ENCODE results near the gene CFAP46. TPM values are rescaled to one million over a fixed set of nuclear protein-coding genes. Genes with fewer than 3 reads are reported as not detected.

The CFAP46 gene
- total RNA-seq, 2 experiments from 2014 or later = 0.34 TPM; not detected in 1

GRCh38 chr10:132943058-132943790 lies 854 bp upstream of the CFAP46 start:
- ChIA-PET CTCF (no interaction called here), POLR2A (no interaction called here)
- intact Hi-C loops (cut with micrococcal nuclease) = loop anchor here (5.0 kb wide), 1 partner anchor 179 kb away; no protein-coding TSS in a partner anchor
- H3K36me3 Mint-ChIP-seq (ENCODE audit: low read depth) = no peaks in the 10 kb centered on the region
- H3K9me3 Mint-ChIP-seq = no peaks in the 10 kb centered on the region
- H3K27me3 Mint-ChIP-seq = peaks cover 52% of the 10 kb centered on the region
- TF ChIP-seq CTCF (IDR thresholded peaks at IDR 0.05) = no peak
- no peak for ATAC-seq
- H3K27ac Mint-ChIP-seq = no peak overlapping the region
- no peak for DNase-seq
- peaks cover 13% of the 10 kb centered on the region for H3K4me1 Mint-ChIP-seq (ENCODE audit: low read depth)
- H3K4me3 Mint-ChIP-seq = peak overlapping the region; percentile 57

GRCh38 chr10:132941640-132942051 lies 724 bp downstream of the CFAP46 start:
- DNase-seq (no peak), ATAC-seq (no peak)
- intact Hi-C loops (cut with micrococcal nuclease) = loop anchor here (5.0 kb wide), 1 partner anchor 181 kb away; no protein-coding TSS in a partner anchor
- H3K4me3 Mint-ChIP-seq = peak overlapping the region; percentile 19
- peaks cover 52% of the 10 kb centered on the region for H3K27me3 Mint-ChIP-seq
- ChIA-PET POLR2A (no interaction called here), CTCF (no interaction called here)
- no peaks in the 10 kb centered on the region for H3K9me3 Mint-ChIP-seq
- H3K27ac Mint-ChIP-seq = no peak overlapping the region
- H3K4me1 Mint-ChIP-seq (ENCODE audit: low read depth) = peaks cover 13% of the 10 kb centered on the region
- no peaks in the 10 kb centered on the region for H3K36me3 Mint-ChIP-seq (ENCODE audit: low read depth)
- no peak for TF ChIP-seq CTCF (IDR thresholded peaks at IDR 0.05)

- TF ChIP-seq CTCF (IDR thresholded peaks at IDR 0.05) = no peak
- Mint-ChIP-seq H3K36me3 (ENCODE audit: low read depth) (no peaks in the 10 kb centered on the region), H3K4me3 (no peak overlapping the region), H3K27me3 (peaks cover 51% of the 10 kb centered on the region), H3K4me1 (ENCODE audit: low read depth) (peaks cover 13% of the 10 kb centered on the region), H3K9me3 (no peaks in the 10 kb centered on the region), H3K27ac (no peak overlapping the region)
- ChIA-PET CTCF (interaction anchor here (1.1 kb wide), 1 partner anchor 9 kb away, joined by 5 read pairs; no protein-coding TSS in a partner anchor), POLR2A (no interaction called here)
- intact Hi-C loops (cut with micrococcal nuclease) = loop anchor here (5.0 kb wide), 1 partner anchor 181 kb away; no protein-coding TSS in a partner anchor
- DNase-seq (no peak), ATAC-seq (no peak)
Observed at GRCh38 chr10:132940791-132941465, 1.4 kb downstream of the CFAP46 start.

GRCh38 chr10:132939957-132940790 lies 2.2 kb downstream of the CFAP46 start:
- no peaks in the 10 kb centered on the region for H3K9me3 Mint-ChIP-seq

More at GRCh38 chr10:132939957-132940790, 2.2 kb downstream of the CFAP46 start:
- peaks cover 13% of the 10 kb centered on the region for H3K4me1 Mint-ChIP-seq (ENCODE audit: low read depth)
- H3K27me3 Mint-ChIP-seq = peaks cover 49% of the 10 kb centered on the region
- H3K36me3 Mint-ChIP-seq (ENCODE audit: low read depth) = no peaks in the 10 kb centered on the region
- ATAC-seq = peak; percentile 75
- no peak overlapping the region for H3K27ac Mint-ChIP-seq
- POLR2A ChIA-PET = interaction anchor here (0.9 kb wide), 1 partner anchor 363 kb away, joined by 3 read pairs; no protein-coding TSS in a partner anchor
- CTCF ChIA-PET = interaction anchor here (0.6 to 1.1 kb wide), 8 partner anchors 10 to 206 kb away, joined by 3 to 5 read pairs (median 3); no protein-coding TSS in a partner anchor
- TF ChIP-seq CTCF (IDR thresholded peaks at IDR 0.05) = peak; percentile 70
- DNase-seq = peak; percentile 74
- no peak overlapping the region for H3K4me3 Mint-ChIP-seq
- intact Hi-C loops (cut with micrococcal nuclease) = loop anchor here (5.0 kb wide), 1 partner anchor 182 kb away; no protein-coding TSS in a partner anchor

All from activated CD8-positive, alpha-beta T cell treated with anti-CD3 and anti-CD28 coated beads for 36 hours (primary cell).